Psoas muscle (tissue), 8 donors: ENCODE data around the gene SLC2A13. TPM values are rescaled to one million over a fixed set of nuclear protein-coding genes. Genes with fewer than 3 reads are reported as not detected.

Source experiments
- ATAC-seq, 4 donors: fragments of 200-7000 bp; cut with Tn5 transposase; one replicate each; pipeline ENCODE4 v1.9.1; 2020; ENCODE audit warnings: moderate library complexity in 3 of 4, mild to moderate bottlenecking in 2 of 4
- DNase-seq, 2 donors: peaks; one replicate each; pipeline ENCODE4 v3.0.0-alpha.2; 2020
- H3K27ac ChIP-seq: fragments of 200-600 bp; one replicate; pipeline ENCODE4 v1.8.0; 2022
- H3K27me3 ChIP-seq, 3 donors: fragments of 200-600 bp in 1 of 3; one replicate each; pipeline versions ENCODE4 v1.6.1 to v1.8.0; 2013 to 2022; ENCODE audit warnings: low read length in 2 of 3, mild to moderate bottlenecking in 2 of 3, moderate library complexity in 1 of 3; ENCODE audit not compliant: insufficient read depth in 3 of 3
- H3K36me3 ChIP-seq, 2 donors: fragments of 200-600 bp in 1 of 2; one replicate each; pipeline versions ENCODE4 v1.6.1 to v1.8.0; 2013 to 2022; ENCODE audit warnings: low read depth in 1 of 2, mild to moderate bottlenecking in 1 of 2, moderate library complexity in 1 of 2; ENCODE audit not compliant: insufficient read depth in 1 of 2
- H3K4me1 ChIP-seq: fragments of 200-600 bp; one replicate; pipeline ENCODE4 v1.8.0; 2022
- H3K4me3 ChIP-seq: fragments of 200-600 bp; one replicate; pipeline ENCODE4 v1.8.0; 2022; ENCODE audit warnings: mild to moderate bottlenecking
- H3K9me3 ChIP-seq: fragments of 200-600 bp; one replicate; pipeline ENCODE4 v1.8.0; 2022
- CTCF ChIP-seq: fragments of 200-600 bp; IDR thresholded peaks from one replicate; pipeline ENCODE4 v1.8.0; 2022; ENCODE audit warnings: antibody characterized with exemption
- WGBS, 3 donors: extraction: QIAGEN DNeasy Blood & Tissue Kit; methylation state at CpG; one replicate each; pipeline versions ENCODE4 v1.1.6 to v1.1.7; 2013; 5-methylcytosine and 5-hydroxymethylcytosine counted together
- intact Hi-C, 2 donors: fragments of 100-400 bp; cut with DNase I; formaldehyde crosslinking; loops; one replicate each; pipeline versions ENCODE4 v1.11.0 to v1.14.2; 2022
- polyA plus RNA-seq, 3 donors: library from polyadenylated mRNA; stranded (reverse); fragments of 200-250 nt; gene quantifications; one replicate each; pipeline ENCODE4 v1.2.3, GENCODE V29; 2013
- total RNA-seq, 4 donors: library from RNA; stranded (reverse); fragmentation: NEBNext Ultra II Directional in 2 of 4; extraction: Animal tissue kit (Norgen Biotek cat#: 25700) in 2 of 4; gene quantifications; one replicate each; pipeline versions ENCODE4 v1.2.1 to v1.2.4, GENCODE V29; 2021 to 2023
- donor health status: healthy with polysubstance abuse.
- donor health status: DM: no; HTN: no; CAD: no; lungs with moderate emphysema.
- donor health status: Bipolar disorder and iron deficiency.
- donor health status: healthy.
- donor health status: DM: yes; HTN: yes; CAD: no.
- donor health status: DM: no; HTN: no; CAD: no.
- donor health status: DM: no; HTN: no; CAD: no.
- donor health status: DM: yes; HTN: yes; CAD: no.

Gene SLC2A13
- total and polyA plus RNA-seq, 7 donors: 0.39 to 1.7 (median 0.95) TPM

GRCh38 chr12:40000884-40001283 is 105.0 kb downstream of the SLC2A13 start:
- intact Hi-C loops: no loop called here
- peaks cover 11% of the 10 kb centered on the region for H3K9me3 ChIP-seq
- DNase-seq (no peak), ATAC-seq (no peak)
- no peak overlapping the region for H3K27ac ChIP-seq
- no peak overlapping the region for H3K4me3 ChIP-seq
- H3K27me3 ChIP-seq: no peaks in the 10 kb centered on the region
- no peak for TF ChIP-seq CTCF
- 46 to 98% (median 96%) methylated on average over 2 of the region's 2 CpGs for WGBS, 3 donors
- H3K4me1 ChIP-seq: no peaks in the 10 kb centered on the region
- H3K36me3 ChIP-seq: no peaks in the 10 kb centered on the region

GRCh38 chr12:39993268-39993667 is 112.6 kb downstream of the SLC2A13 start:
- ATAC-seq: no peak
- Histone ChIP-seq H3K4me3 (no peak overlapping the region), H3K27ac (no peak overlapping the region), H3K36me3 (no peaks in the 10 kb centered on the region), H3K27me3 (no peaks in the 10 kb centered on the region), H3K9me3 (no peaks in the 10 kb centered on the region), H3K4me1 (no peaks in the 10 kb centered on the region)
- intact Hi-C loops: loop anchor here in 1 of 2 donors (10.0 kb wide), 1 partner anchor 228 kb away; no protein-coding TSS in a partner anchor
- no peak for TF ChIP-seq CTCF
- DNase-seq: no peak
- WGBS, 3 donors: 63 to 88% (median 65%) methylated on average over 1 of the region's 1 CpG

DNA sequence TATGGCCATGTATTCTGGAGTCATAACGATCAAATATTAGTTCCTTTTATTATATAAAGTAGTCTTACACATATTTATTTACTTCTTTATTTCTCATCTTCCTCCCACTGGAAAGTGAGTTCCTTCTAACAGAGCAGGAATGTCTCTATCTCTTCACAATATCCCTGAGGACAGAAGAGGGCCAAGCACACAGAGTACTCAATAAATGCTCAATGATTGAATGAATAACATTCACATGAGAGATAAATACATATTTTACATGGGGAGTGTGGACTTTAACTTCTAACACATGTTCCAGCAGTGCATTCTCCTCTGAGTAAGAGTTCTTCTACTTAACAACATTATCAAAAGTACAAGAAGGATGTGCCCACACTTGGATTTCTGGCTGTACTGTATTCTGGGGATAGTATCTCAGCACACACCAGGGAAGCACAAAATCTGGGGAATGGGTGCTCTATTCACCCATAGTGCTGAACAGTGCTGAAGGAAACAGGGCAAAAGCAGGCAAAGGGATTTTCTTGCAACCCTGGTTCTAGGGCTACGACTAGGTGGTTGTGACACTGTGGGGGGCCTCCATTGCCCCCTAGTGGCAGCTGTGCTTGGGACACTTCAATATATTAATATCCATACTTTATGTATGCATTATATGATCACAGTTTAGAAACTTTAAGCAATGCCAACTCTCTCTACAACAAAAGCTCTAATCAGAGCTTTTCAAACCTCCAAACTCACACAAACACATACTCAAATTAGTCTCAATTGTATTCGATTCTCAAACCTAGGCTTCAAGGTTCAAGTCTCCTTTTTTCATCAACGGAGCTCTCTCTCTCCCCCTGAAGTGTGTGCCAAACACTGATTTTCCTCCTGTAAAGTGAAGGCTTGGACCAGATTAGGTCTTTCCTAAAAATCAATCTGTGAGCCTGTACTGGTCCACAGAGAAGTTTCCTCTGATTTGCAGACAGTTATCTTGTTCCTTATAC is 115.5 kb downstream of the SLC2A13 start:
- no peak overlapping the region for H3K4me3 ChIP-seq
- no peaks in the 10 kb centered on the region for H3K36me3 ChIP-seq
- peak; percentile 71 for TF ChIP-seq CTCF
- no peaks in the 10 kb centered on the region for H3K27me3 ChIP-seq
- no peaks in the 10 kb centered on the region for H3K9me3 ChIP-seq
- no peaks in the 10 kb centered on the region for H3K4me1 ChIP-seq
- no peak overlapping the region for H3K27ac ChIP-seq
- DNase-seq: peak; percentile 41 to 55
- 44 to 64% (median 56%) methylated on average over 4 of the region's 4 CpGs for WGBS, 3 donors
- ATAC-seq: peak in 2 of 4 donors; percentile 62 to 68
- intact Hi-C loops: loop anchor here (2.0 to 10.0 kb wide), 2 partner anchors 226 kb away; no protein-coding TSS in a partner anchor

GRCh38 chr12:39989501-39989900 is 116.4 kb downstream of the SLC2A13 start:
- 89 to 95% (median 94%) methylated on average over 1 of the region's 1 CpG for WGBS, 3 donors
- ATAC-seq (no peak), DNase-seq (no peak)
- intact Hi-C loops: no loop called here
- Histone ChIP-seq H3K4me1 (no peaks in the 10 kb centered on the region), H3K27ac (no peak overlapping the region), H3K27me3 (no peaks in the 10 kb centered on the region), H3K9me3 (no peaks in the 10 kb centered on the region), H3K36me3 (no peaks in the 10 kb centered on the region), H3K4me3 (no peak overlapping the region)
- TF ChIP-seq CTCF: no peak
